WTC11 (cell line): ENCODE measurements around the gene TXNDC2.

ENCODE experiments used
- GABPB1 ChIP-seq: sonication (generic); formaldehyde crosslinking; IDR thresholded peaks from 2 replicates; pipeline ENCODE4 v1.8.1; 2023; ENCODE audit warnings: mild to moderate bottlenecking, missing genetic modification reagents
- MXD4 ChIP-seq: fragments of 250-450 bp; sonication (Bioruptor Pico); IDR thresholded peaks from 2 replicates; pipeline ENCODE4 v1.8.0; 2021; ENCODE audit warnings: mild to moderate bottlenecking, moderate library complexity, borderline replicate concordance
- TEAD4 ChIP-seq: sonication (generic); formaldehyde crosslinking; IDR thresholded peaks from 2 replicates; pipeline ENCODE4 v1.8.0; 2022; ENCODE audit warnings: mild to moderate bottlenecking, missing genetic modification reagents
- TF ChIP-seq, protein P1 (sequence below): fragments of 200-600 bp; IDR thresholded peaks from 2 replicates; pipeline ENCODE4 v1.8.0; 2022; ENCODE audit warnings: antibody characterized with exemption
- TF ChIP-seq, protein P2 (sequence below): sonication (generic); formaldehyde crosslinking; IDR thresholded peaks from 2 replicates; pipeline ENCODE4 v1.8.0; 2022; ENCODE audit warnings: mild to moderate bottlenecking, missing genetic modification reagents

DNA sequence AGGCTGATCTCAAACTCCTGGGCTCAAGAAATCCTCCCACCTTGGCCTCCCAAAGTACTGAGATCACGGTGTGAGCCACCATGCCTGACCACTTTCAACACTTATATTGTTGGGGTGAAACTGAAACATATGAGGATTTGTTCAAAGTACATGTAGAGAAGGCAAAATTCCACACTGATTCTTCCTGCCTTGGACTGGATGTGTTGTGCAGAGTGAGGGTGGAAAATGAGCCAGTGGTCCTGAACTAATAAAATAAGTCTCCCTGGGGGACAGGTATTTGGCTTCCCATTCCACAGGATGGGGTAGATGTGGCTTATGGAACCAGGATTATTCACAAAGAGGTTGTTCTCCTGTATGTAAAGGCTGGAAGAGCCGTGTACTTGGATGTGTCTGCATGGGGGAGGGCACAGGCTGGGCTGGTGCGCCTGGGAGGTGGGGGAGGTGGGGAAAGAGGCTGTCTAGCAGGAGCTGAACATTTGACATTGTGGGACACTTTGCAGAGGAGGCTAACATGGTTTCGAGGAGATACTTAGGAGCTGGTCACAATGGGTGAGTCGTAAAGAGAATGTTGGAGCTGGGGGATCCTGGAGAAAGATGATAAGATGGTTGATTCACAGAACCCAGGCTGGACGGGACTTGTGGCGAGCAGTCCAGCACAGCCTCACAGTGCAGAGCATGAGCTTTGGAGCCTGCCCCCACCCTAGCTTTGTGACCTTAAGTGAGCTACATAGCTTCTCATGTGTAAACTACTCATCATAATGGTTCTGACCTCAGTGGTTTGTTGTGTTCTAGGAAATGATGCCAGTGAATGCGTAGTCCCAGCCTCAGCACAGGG lies at the start of gene TXNDC2:
- TF ChIP-seq, protein P1, sequence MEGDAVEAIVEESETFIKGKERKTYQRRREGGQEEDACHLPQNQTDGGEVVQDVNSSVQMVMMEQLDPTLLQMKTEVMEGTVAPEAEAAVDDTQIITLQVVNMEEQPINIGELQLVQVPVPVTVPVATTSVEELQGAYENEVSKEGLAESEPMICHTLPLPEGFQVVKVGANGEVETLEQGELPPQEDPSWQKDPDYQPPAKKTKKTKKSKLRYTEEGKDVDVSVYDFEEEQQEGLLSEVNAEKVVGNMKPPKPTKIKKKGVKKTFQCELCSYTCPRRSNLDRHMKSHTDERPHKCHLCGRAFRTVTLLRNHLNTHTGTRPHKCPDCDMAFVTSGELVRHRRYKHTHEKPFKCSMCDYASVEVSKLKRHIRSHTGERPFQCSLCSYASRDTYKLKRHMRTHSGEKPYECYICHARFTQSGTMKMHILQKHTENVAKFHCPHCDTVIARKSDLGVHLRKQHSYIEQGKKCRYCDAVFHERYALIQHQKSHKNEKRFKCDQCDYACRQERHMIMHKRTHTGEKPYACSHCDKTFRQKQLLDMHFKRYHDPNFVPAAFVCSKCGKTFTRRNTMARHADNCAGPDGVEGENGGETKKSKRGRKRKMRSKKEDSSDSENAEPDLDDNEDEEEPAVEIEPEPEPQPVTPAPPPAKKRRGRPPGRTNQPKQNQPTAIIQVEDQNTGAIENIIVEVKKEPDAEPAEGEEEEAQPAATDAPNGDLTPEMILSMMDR, result no peak
- TF ChIP-seq MXD4 (CRISPR knock-in tag) (no peak), GABPB1 (CRISPR knock-in tag) (no peak), TEAD4 (CRISPR knock-in tag) (no peak)
- TF ChIP-seq, protein P2, sequence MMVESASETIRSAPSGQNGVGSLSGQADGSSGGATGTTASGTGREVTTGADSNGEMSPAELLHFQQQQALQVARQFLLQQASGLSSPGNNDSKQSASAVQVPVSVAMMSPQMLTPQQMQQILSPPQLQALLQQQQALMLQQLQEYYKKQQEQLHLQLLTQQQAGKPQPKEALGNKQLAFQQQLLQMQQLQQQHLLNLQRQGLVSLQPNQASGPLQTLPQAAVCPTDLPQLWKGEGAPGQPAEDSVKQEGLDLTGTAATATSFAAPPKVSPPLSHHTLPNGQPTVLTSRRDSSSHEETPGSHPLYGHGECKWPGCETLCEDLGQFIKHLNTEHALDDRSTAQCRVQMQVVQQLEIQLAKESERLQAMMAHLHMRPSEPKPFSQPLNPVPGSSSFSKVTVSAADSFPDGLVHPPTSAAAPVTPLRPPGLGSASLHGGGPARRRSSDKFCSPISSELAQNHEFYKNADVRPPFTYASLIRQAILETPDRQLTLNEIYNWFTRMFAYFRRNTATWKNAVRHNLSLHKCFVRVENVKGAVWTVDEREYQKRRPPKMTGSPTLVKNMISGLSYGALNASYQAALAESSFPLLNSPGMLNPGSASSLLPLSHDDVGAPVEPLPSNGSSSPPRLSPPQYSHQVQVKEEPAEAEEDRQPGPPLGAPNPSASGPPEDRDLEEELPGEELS (CRISPR knock-in tag), result no peak
